Purkinje cell (primary cell): Measurements from ENCODE around the gene APBA2. TPM values are rescaled to one million over a fixed set of nuclear protein-coding genes. Genes with fewer than 3 reads are reported as not detected.

Experiments
- polyA plus RNA-seq: library from polyadenylated mRNA; unstranded; fragments of >200 nt; fragmentation: Nextera tagmentation; gene quantifications from 2 replicates; pipeline ENCODE4 v1.2.1, GENCODE V29; 2014

The APBA2 gene
- polyA plus RNA-seq = 0.50 and 8.9 TPM in 2 replicates

DNA sequence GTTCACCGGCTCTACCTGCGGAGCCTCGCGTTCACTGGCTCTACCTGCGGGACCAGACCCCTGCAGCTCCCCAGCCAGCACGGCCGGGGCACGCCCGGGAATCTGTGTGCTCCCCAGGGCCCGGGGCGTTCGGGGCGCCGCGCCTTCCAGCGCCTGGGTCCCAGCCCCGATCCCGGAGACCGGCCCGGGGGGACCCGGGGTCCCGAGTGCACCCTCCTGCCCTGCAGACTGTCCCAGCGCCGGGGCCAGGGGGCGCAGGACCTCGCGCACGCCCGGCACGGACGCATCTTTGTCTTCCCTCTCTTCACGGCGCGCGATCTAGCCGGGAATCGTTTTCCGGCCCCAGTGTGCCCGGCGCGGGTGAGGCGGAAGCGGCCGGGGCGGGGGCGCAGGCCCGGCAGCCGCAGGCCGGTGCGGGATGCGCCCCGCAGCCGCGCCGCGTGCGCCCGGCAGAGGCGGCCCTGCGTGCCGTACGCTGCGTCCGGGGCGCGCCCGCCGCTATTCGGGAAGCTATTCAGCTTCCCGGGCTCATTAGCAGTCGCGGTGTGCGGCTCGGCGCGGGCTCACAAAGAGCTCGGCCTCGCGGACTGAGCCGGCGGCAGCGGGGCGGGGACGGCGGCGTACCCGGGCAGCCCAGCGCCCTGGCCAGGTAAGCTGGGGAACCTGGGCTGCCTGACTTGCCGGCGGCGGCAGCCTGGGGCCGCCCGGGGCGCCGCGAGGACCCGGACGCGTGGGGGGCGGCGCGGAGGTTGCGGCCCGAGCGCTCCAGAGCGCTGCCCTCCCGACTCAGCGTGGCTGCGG lies at the start of gene APBA2:
Gene APBA2, plus strand, starts transcription at position 345 of the 801 bp plus-strand sequence. CDS start 167,911 bp downstream, outside the sequence.

DNA sequence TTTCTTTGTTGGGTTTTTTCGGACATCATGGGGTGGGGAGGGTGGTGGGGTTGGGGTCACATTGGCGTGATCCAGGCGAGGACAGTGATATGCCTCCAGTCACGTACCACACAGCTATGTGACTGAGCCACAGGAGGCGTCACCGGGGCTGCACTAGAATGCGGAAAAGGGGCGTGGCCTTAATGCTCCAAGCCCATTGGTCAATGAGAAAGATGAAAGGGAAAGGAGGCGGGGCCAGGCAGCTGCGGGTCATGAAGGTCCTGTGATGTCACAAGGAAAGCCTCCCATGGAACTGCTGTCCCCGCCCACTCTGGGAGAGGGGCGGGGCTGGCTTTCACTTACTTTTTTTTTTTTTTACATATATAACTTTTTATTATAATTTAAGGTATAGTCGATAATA lies 37.3 kb upstream of the APBA2 start, which contains the start of gene GOLGA6L7:
Gene GOLGA6L7, minus strand, starts transcription at position 124 of the 400 bp plus-strand sequence. Its CDS starts 95 bp downstream, at position 29.

Other genes with a start within 250 kb of the APBA2 start
- not detected in 2 replicates for gene GOLGA8M, start 173.6 kb upstream of the APBA2 start, polyA plus RNA-seq
- gene GOLGA6L7, start 37.3 kb upstream of the APBA2 start, polyA plus RNA-seq = not detected in 2 replicates